ENCODE results near the gene RAD51B.

DNA sequence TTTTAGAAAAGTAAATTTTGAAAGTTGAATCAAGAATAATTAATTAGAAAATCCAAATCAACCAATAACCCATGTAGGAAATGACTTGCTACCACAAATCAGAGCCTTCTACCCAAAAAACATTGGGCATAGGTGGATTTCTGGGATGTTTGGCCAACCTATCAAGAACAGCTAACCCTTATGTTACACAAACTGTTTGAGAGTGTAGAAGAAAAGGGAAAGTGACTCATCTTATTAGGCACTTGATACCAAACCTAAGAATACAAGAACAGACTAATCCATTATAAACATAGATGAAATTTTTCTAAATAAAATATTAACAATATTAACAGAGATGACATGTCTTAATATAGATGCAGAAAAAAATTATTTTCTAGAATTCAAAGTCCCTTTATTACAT is 712.9 kb downstream of the RAD51B start:
- TF ChIP-seq, protein P1, sequence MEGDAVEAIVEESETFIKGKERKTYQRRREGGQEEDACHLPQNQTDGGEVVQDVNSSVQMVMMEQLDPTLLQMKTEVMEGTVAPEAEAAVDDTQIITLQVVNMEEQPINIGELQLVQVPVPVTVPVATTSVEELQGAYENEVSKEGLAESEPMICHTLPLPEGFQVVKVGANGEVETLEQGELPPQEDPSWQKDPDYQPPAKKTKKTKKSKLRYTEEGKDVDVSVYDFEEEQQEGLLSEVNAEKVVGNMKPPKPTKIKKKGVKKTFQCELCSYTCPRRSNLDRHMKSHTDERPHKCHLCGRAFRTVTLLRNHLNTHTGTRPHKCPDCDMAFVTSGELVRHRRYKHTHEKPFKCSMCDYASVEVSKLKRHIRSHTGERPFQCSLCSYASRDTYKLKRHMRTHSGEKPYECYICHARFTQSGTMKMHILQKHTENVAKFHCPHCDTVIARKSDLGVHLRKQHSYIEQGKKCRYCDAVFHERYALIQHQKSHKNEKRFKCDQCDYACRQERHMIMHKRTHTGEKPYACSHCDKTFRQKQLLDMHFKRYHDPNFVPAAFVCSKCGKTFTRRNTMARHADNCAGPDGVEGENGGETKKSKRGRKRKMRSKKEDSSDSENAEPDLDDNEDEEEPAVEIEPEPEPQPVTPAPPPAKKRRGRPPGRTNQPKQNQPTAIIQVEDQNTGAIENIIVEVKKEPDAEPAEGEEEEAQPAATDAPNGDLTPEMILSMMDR (IDR thresholded peaks at IDR 0.05): no peak
- TF ChIP-seq POLR2AphosphoS5 (IDR thresholded peaks at IDR 0.05; ENCODE audit: insufficient read depth in 1 of 2, low read depth in 1 of 2): no peak

All from vagina (tissue), 2 donors.